H9 (cell line): ENCODE data around the gene GLB1L. TPM values are rescaled to one million over a fixed set of nuclear protein-coding genes. Genes with fewer than 3 reads are reported as not detected.

Experiments used
- DNase-seq: peaks from one replicate; pipeline ENCODE4 v3.0.0-alpha.2; 2017
- H2AFZ ChIP-seq: one replicate; pipeline ENCODE4 v1.6.1; 2013; ENCODE audit warnings: mild to moderate bottlenecking, low read length, control low read depth, moderate library complexity
- H2AK5ac ChIP-seq: 2 replicates; pipeline ENCODE4 v1.6.1; 2013; ENCODE audit warnings: low read length, control low read depth, mixed read lengths; ENCODE audit not compliant: insufficient read length
- H2BK120ac ChIP-seq: one replicate; pipeline ENCODE4 v1.6.1; 2013; ENCODE audit warnings: low read depth, mild to moderate bottlenecking, low read length, control low read depth, inconsistent platforms; ENCODE audit not compliant: poor library complexity, severe bottlenecking
- H2BK12ac ChIP-seq: 2 replicates; pipeline ENCODE4 v1.6.1; 2013; ENCODE audit warnings: low read length, control low read depth, mixed read lengths, low read depth; ENCODE audit not compliant: insufficient read length
- H2BK15ac ChIP-seq: 2 replicates; pipeline ENCODE4 v1.6.1; 2013; ENCODE audit warnings: low read depth, low read length, control low read depth
- H2BK20ac ChIP-seq: one replicate; pipeline ENCODE4 v1.6.1; 2013; ENCODE audit warnings: low read depth, mild to moderate bottlenecking, low read length, control low read depth, inconsistent platforms; ENCODE audit not compliant: poor library complexity, severe bottlenecking
- H2BK5ac ChIP-seq: 2 replicates; pipeline ENCODE4 v1.6.1; 2013; ENCODE audit warnings: low read length, control low read depth, mixed read lengths; ENCODE audit not compliant: insufficient read length
- H3K14ac ChIP-seq: 2 replicates; pipeline ENCODE4 v1.6.1; 2013; ENCODE audit warnings: low read length, control low read depth; ENCODE audit not compliant: insufficient read depth
- H3K18ac ChIP-seq: 2 replicates; pipeline ENCODE4 v1.6.1; 2013; ENCODE audit warnings: low read depth, mild to moderate bottlenecking, mixed read lengths, low read length, control low read depth; ENCODE audit not compliant: insufficient read length
- H3K23ac ChIP-seq: 2 replicates; pipeline ENCODE4 v1.6.1; 2013; ENCODE audit warnings: low read length, control low read depth, mixed read lengths, low read depth; ENCODE audit not compliant: insufficient read length
- H3K23me2 ChIP-seq: 2 replicates; pipeline ENCODE4 v1.6.1; 2013; ENCODE audit warnings: low read depth, mild to moderate bottlenecking, mixed read lengths, low read length, control low read depth; ENCODE audit not compliant: insufficient read length, poor library complexity, severe bottlenecking
- H3K27ac ChIP-seq: 2 replicates; pipeline ENCODE4 v1.5.1; 2013; ENCODE audit warnings: low read length, control low read depth, mixed read lengths, low read depth; ENCODE audit not compliant: insufficient read length
- H3K27me3 ChIP-seq: 2 replicates; pipeline ENCODE4 v1.6.1; 2013; ENCODE audit warnings: low read length, control low read depth, inconsistent platforms; ENCODE audit not compliant: insufficient read depth
- H3K4ac ChIP-seq: 2 replicates; pipeline ENCODE4 v1.6.1; 2013; ENCODE audit warnings: low read depth, mild to moderate bottlenecking, control low read depth, inconsistent platforms, low read length, moderate library complexity
- H3K4me1 ChIP-seq: 2 replicates; pipeline ENCODE4 v1.6.1; 2013; ENCODE audit warnings: low read length, control low read depth, inconsistent platforms; ENCODE audit not compliant: insufficient read depth
- H3K4me2 ChIP-seq: 2 replicates; pipeline ENCODE4 v1.6.1; 2013; ENCODE audit warnings: low read length, control low read depth, mixed read lengths; ENCODE audit not compliant: insufficient read length, insufficient read depth
- H3K56ac ChIP-seq: 2 replicates; pipeline ENCODE4 v1.6.1; 2013; ENCODE audit warnings: low read depth, mild to moderate bottlenecking, mixed read lengths, low read length, control low read depth; ENCODE audit not compliant: insufficient read length
- H3K79me1 ChIP-seq: 2 replicates; pipeline ENCODE4 v1.6.1; 2013; ENCODE audit warnings: low read depth, mild to moderate bottlenecking, moderate library complexity, low read length, control low read depth, inconsistent platforms; ENCODE audit not compliant: insufficient read depth, poor library complexity, severe bottlenecking
- H3K79me2 ChIP-seq: 2 replicates; pipeline ENCODE4 v1.6.1; 2013; ENCODE audit warnings: low read length, control low read depth, inconsistent platforms; ENCODE audit not compliant: insufficient read depth
- H3K9ac ChIP-seq: 2 replicates; pipeline ENCODE4 v1.6.1; 2013; ENCODE audit warnings: low read length, control low read depth, mixed read lengths; ENCODE audit not compliant: insufficient read length; ENCODE audit errors: extremely low read depth
- H3K9me3 ChIP-seq: one replicate; pipeline ENCODE4 v1.6.1; 2013; ENCODE audit warnings: low read depth, low read length, inconsistent platforms; ENCODE audit not compliant: control insufficient read depth
- H3T11ph ChIP-seq: one replicate; pipeline ENCODE4 v1.6.1; 2013; ENCODE audit warnings: mild to moderate bottlenecking, low read length, control low read depth, inconsistent platforms
- H4K20me1 ChIP-seq: one replicate; pipeline ENCODE4 v1.6.1; 2013; ENCODE audit not compliant: control insufficient read depth, insufficient read length, insufficient read depth
- H4K5ac ChIP-seq: 2 replicates; pipeline ENCODE4 v1.6.1; 2013; ENCODE audit warnings: low read depth, mild to moderate bottlenecking, mixed read lengths, low read length, control low read depth; ENCODE audit not compliant: insufficient read length
- H4K8ac ChIP-seq: replicated peaks from 2 replicates; pipeline ENCODE4 v1.6.1; 2013; ENCODE audit warnings: low read length, control low read depth, mixed read lengths, low read depth; ENCODE audit not compliant: insufficient read length
- H4K91ac ChIP-seq: 2 replicates; pipeline ENCODE4 v1.6.1; 2013; ENCODE audit warnings: low read depth, mild to moderate bottlenecking, moderate library complexity, mixed read lengths, low read length, control low read depth; ENCODE audit not compliant: insufficient read length
- H3K27ac Mint-ChIP-seq, 3 experiments: 2 replicates in 2 of 3; 3 replicates in 1 of 3; pipeline ENCODE4 v1.8.0; 2020 to 2021; ENCODE audit warnings: mixed read lengths in 3 of 3, mild to moderate bottlenecking in 1 of 3, moderate library complexity in 1 of 3
- H3K27me3 Mint-ChIP-seq: 2 replicates; pipeline ENCODE4 v1.8.0; 2021; ENCODE audit warnings: low read depth, mild to moderate bottlenecking, moderate library complexity, mixed read lengths
- H3K36me3 Mint-ChIP-seq, 3 experiments: 2 replicates in 2 of 3; 3 replicates in 1 of 3; pipeline ENCODE4 v1.8.0; 2020 to 2021; ENCODE audit warnings: low read depth in 3 of 3, mixed read lengths in 3 of 3; ENCODE audit not compliant: insufficient read depth in 1 of 3
- H3K4me1 Mint-ChIP-seq, 2 experiments: 2 replicates each; pipeline ENCODE4 v1.8.0; 2020; ENCODE audit warnings: mixed read lengths in 2 of 2
- H3K4me3 Mint-ChIP-seq, 2 experiments: 2 replicates in 1 of 2; 3 replicates in 1 of 2; pipeline ENCODE4 v1.8.0; 2020 to 2021; ENCODE audit warnings: mild to moderate bottlenecking in 2 of 2, mixed read lengths in 2 of 2, moderate library complexity in 1 of 2
- H3K9me3 Mint-ChIP-seq, 2 experiments: 2 replicates in 1 of 2; 3 replicates in 1 of 2; pipeline ENCODE4 v1.8.0; 2020; ENCODE audit warnings: mild to moderate bottlenecking in 2 of 2, mixed read lengths in 2 of 2, moderate library complexity in 1 of 2
- WGBS: extraction: QIAGEN DNeasy Blood & Tissue Kit; methylation state at CpG from one replicate; pipeline ENCODE4 v1.1.7; 2013; ENCODE audit warnings: missing lambda C conversion rate, low lambda C conversion rate, mixed read lengths; ENCODE audit not compliant: insufficient read length; ENCODE audit errors: extremely low coverage; 5-methylcytosine and 5-hydroxymethylcytosine counted together
- total RNA-seq: library from RNA; stranded (reverse); gene quantifications from 2 replicates; pipeline ENCODE4 v1.2.1, GENCODE V29; 2021
- TF ChIP-seq, protein P1 (sequence below): fragments of 200-600 bp; sonication (generic); conservative IDR thresholded peaks from 3 replicates; pipeline ENCODE4 v1.8.0; 2021; ENCODE audit warnings: antibody characterized with exemption, mild to moderate bottlenecking

GLB1L gene
- total RNA-seq, 1 experiment from 2014 or later: 6.5 TPM

DNA sequence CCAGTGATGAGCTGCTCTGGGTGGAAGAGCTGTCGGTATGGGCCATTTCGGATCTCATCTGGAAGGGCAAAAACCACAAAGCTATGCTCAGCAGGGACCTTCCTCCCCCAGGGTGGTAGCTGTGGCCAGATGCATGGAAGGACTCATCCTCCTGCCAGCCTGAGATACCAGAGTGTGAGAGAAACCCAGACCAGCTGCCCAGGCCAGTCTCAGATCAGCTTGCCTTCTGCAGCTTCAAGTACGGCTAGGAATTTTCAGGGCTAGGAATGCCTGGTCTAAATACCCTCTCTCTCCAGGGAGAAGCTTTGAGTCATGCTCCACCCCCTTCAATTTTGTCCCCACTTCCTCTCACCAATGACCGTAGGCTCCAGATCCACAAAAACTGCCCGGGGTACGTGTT, 6.4 kb upstream of the GLB1L start:
- H3K9ac ChIP-seq: no peak overlapping the region
- TF ChIP-seq, protein P1, sequence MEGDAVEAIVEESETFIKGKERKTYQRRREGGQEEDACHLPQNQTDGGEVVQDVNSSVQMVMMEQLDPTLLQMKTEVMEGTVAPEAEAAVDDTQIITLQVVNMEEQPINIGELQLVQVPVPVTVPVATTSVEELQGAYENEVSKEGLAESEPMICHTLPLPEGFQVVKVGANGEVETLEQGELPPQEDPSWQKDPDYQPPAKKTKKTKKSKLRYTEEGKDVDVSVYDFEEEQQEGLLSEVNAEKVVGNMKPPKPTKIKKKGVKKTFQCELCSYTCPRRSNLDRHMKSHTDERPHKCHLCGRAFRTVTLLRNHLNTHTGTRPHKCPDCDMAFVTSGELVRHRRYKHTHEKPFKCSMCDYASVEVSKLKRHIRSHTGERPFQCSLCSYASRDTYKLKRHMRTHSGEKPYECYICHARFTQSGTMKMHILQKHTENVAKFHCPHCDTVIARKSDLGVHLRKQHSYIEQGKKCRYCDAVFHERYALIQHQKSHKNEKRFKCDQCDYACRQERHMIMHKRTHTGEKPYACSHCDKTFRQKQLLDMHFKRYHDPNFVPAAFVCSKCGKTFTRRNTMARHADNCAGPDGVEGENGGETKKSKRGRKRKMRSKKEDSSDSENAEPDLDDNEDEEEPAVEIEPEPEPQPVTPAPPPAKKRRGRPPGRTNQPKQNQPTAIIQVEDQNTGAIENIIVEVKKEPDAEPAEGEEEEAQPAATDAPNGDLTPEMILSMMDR: no peak
- Mint-ChIP-seq H3K36me3 (peaks cover 9 to 24% (median 23%) of the 10 kb centered on the region in 3 experiments; a peak in 6 of 7 replicates), H3K27me3 (peaks cover 58% of the 10 kb centered on the region), H3K27ac (no peak overlapping the region), H3K4me1 (peaks cover 28 to 40% of the 10 kb centered on the region in 2 experiments), H3K9me3 (peaks cover 0 to 2% of the 10 kb centered on the region in 2 experiments; a peak in 3 of 5 replicates), H3K4me3 (peak overlapping the region in 1 of 2 experiments; percentile 67; a peak in 3 of 5 replicates)
- H3K79me1 ChIP-seq: no peaks in the 10 kb centered on the region
- H4K5ac ChIP-seq: no peak overlapping the region
- H2BK20ac ChIP-seq: no peak overlapping the region
- no peak overlapping the region for H2AK5ac ChIP-seq
- H2BK120ac ChIP-seq: no peak overlapping the region
- H2AFZ ChIP-seq: no peak overlapping the region
- H2BK12ac ChIP-seq: no peak overlapping the region
- DNase-seq: no peak
- no peak overlapping the region for H3K23ac ChIP-seq
- no peak overlapping the region; the same call in 1 of the 2 replicates for H3K14ac ChIP-seq
- peaks cover 21% of the 10 kb centered on the region for H3K27me3 ChIP-seq
- no peak overlapping the region for H3K27ac ChIP-seq
- H3K4me1 ChIP-seq: peaks cover 3% of the 10 kb centered on the region; the same call in 1 of the 2 replicates
- H2BK5ac ChIP-seq: no peak overlapping the region
- H3K23me2 ChIP-seq: peaks cover 22% of the 10 kb centered on the region
- no peaks in the 10 kb centered on the region for H3K9me3 ChIP-seq
- H4K20me1 ChIP-seq: no peaks in the 10 kb centered on the region
- no peaks in the 10 kb centered on the region for H3K79me2 ChIP-seq
- H3T11ph ChIP-seq: no peak overlapping the region
- no peak overlapping the region for H4K91ac ChIP-seq
- H3K56ac ChIP-seq: no peak overlapping the region
- H2BK15ac ChIP-seq: no peak overlapping the region
- no peak overlapping the region for H3K4me2 ChIP-seq
- no peak overlapping the region for H3K4ac ChIP-seq
- no peak overlapping the region for H4K8ac ChIP-seq
- H3K18ac ChIP-seq: no peak overlapping the region
- WGBS: no CpG with 5 or more reads among the region's 6 CpGs
